HCT116 (cell line): ENCODE measurements around the gene MRTFB. TPM values are rescaled to one million over a fixed set of nuclear protein-coding genes. Genes with fewer than 3 reads are reported as not detected.

Experiments
- ATAC-seq: fragments of 200-7000 bp; cut with Tn5 transposase; 2 replicates; pipeline ENCODE4 v1.9.1; 2020; ENCODE audit warnings: mild to moderate bottlenecking, moderate library complexity
- BruUV-seq: library from RNA; stranded (reverse); fragments of 400-500 nt; replicated peaks from 2 replicates; lab custom pipeline; 2021; lab: Mats Ljungman, UMichigan
- CTCF ChIA-PET: fragments of 300-600 bp; sonication (Branson Sonifier 250); formaldehyde crosslinking; loops from one replicate; lab custom pipeline; 2021; ENCODE audit warnings: antibody characterized with exemption; lab: Charles Lee
- POLR2A ChIA-PET: fragments of 300-600, 350-600 bp; sonication (Branson Sonifier 250); formaldehyde crosslinking; loops from one replicate; lab custom pipeline; 2021; ENCODE audit warnings: antibody characterized with exemption; lab: Charles Lee
- RAD21 ChIA-PET, 2 experiments: fragments of 300-600 bp; sonication (Branson Sonifier 250); formaldehyde crosslinking; loops; one replicate each; lab custom pipeline; 2023; ENCODE audit warnings: low total read pairs in 2 of 2; ENCODE audit not compliant: uncharacterized antibody in 2 of 2, unreplicated experiment in 2 of 2, low non-redundant PET in 1 of 2; lab: Charles Lee
- DNase-seq: peaks from one replicate; pipeline ENCODE4 v3.0.0-alpha.2; 2010; ENCODE audit warnings: low read depth, low spot score
- H2AFZ ChIP-seq: fragments of 200-600 bp; shearing (Covaris generic), sonication (generic); 2 replicates; pipeline ENCODE4 v1.6.1; 2017; ENCODE audit warnings: low read depth, mixed run types, mixed read lengths, antibody characterized with exemption, low read length; ENCODE audit not compliant: poor library complexity, severe bottlenecking
- H3K27ac ChIP-seq: 2 replicates; pipeline ENCODE4 v1.5.1; 2012; ENCODE audit warnings: low read depth, low read length
- H3K27me3 ChIP-seq: fragments of 200-600 bp; sonication (generic); 2 replicates; pipeline ENCODE4 v1.6.1; 2016; ENCODE audit warnings: mixed run types, low read length, mixed read lengths; ENCODE audit not compliant: insufficient read depth
- H3K36me3 ChIP-seq, 2 experiments: fragments of 200-500 bp in 1 of 2; fragments of 200-600 bp in 1 of 2; sonication (Bioruptor generic) in 1 of 2; sonication (generic) in 1 of 2; 2 replicates each; pipeline versions ENCODE4 v1.5.1 to v1.6.1; 2014 to 2016; ENCODE audit warnings: low read length in 2 of 2, inconsistent platforms in 1 of 2, mixed read lengths in 1 of 2, mixed run types in 1 of 2; ENCODE audit not compliant: insufficient read depth in 2 of 2, control insufficient read depth in 1 of 2
- H3K4me1 ChIP-seq, 2 experiments: fragments of 200-600 bp in 1 of 2; sonication (generic) in 1 of 2; 2 replicates each; pipeline versions ENCODE4 v1.5.1 to v1.6.1; 2012 to 2017; ENCODE audit warnings: low read length in 2 of 2, inconsistent platforms in 1 of 2, mild to moderate bottlenecking in 1 of 2, mixed read lengths in 1 of 2, mixed run types in 1 of 2, moderate library complexity in 1 of 2; ENCODE audit not compliant: insufficient read depth in 2 of 2, control insufficient read depth in 1 of 2
- H3K4me2 ChIP-seq: fragments of 200-600 bp; sonication (generic); 2 replicates; pipeline ENCODE4 v1.6.1; 2017; ENCODE audit warnings: mixed run types, low read length, mixed read lengths
- H3K4me3 ChIP-seq, 2 experiments: fragments of 200-600 bp in 1 of 2; sonication (generic) in 1 of 2; replicated peaks in 1 of 2; 2 replicates each; pipeline ENCODE4 v1.5.1; 2011 to 2016; ENCODE audit warnings: low read length in 2 of 2, control low read depth in 1 of 2, low read depth in 1 of 2, mild to moderate bottlenecking in 1 of 2, mixed read lengths in 1 of 2, mixed run types in 1 of 2
- H3K79me2 ChIP-seq: fragments of 200-600 bp; sonication (generic); 2 replicates; pipeline ENCODE4 v1.6.1; 2017; ENCODE audit warnings: mild to moderate bottlenecking, mixed run types, low read length, moderate library complexity, mixed read lengths; ENCODE audit not compliant: insufficient read depth
- H3K9ac ChIP-seq: fragments of 200-600 bp; sonication (generic); 2 replicates; pipeline ENCODE4 v1.6.1; 2016; ENCODE audit warnings: low read length, mixed read lengths
- H3K9me2 ChIP-seq: fragments of 200-600 bp; sonication (generic), shearing (Covaris generic); 2 replicates; pipeline ENCODE4 v1.6.1; 2017; ENCODE audit warnings: mixed run types, mild to moderate bottlenecking, moderate library complexity; ENCODE audit not compliant: insufficient read depth
- H3K9me3 ChIP-seq, 2 experiments: fragments of 200-500 bp in 1 of 2; fragments of 200-600 bp in 1 of 2; sonication (Bioruptor generic) in 1 of 2; sonication (generic) in 1 of 2; 2 replicates each; pipeline ENCODE4 v1.6.1; 2014 to 2017; ENCODE audit warnings: low read length in 2 of 2, mixed read lengths in 2 of 2, inconsistent platforms in 1 of 2, low read depth in 1 of 2, mild to moderate bottlenecking in 1 of 2, mixed run types in 1 of 2, moderate library complexity in 1 of 2; ENCODE audit not compliant: control insufficient read depth in 1 of 2, insufficient read depth in 1 of 2
- H4K20me1 ChIP-seq: fragments of 200-600 bp; sonication (generic), shearing (Covaris generic); 2 replicates; pipeline ENCODE4 v1.6.1; 2017; ENCODE audit warnings: mixed run types, mild to moderate bottlenecking, moderate library complexity; ENCODE audit not compliant: insufficient read depth
- CBX3 ChIP-seq: IDR thresholded peaks from 2 replicates; pipeline ENCODE4 v1.6.1; 2012; ENCODE audit warnings: low read depth
- CTCF ChIP-seq, 3 experiments: fragments of 200-600 bp in 1 of 3; sonication (generic) in 1 of 3; IDR thresholded peaks in 2 of 3; conservative IDR thresholded peaks in 1 of 3; 2 replicates each; pipeline ENCODE4 v1.5.1; 2012 to 2017; ENCODE audit warnings: low read depth in 2 of 3, low read length in 2 of 3, antibody characterized with exemption in 1 of 3, borderline replicate concordance in 1 of 3, control low read depth in 1 of 3, mild to moderate bottlenecking in 1 of 3, mixed read lengths in 1 of 3, mixed run types in 1 of 3, moderate library complexity in 1 of 3; ENCODE audit not compliant: insufficient read depth in 1 of 3
- ELF1 ChIP-seq: IDR thresholded peaks from 2 replicates; pipeline ENCODE4 v1.6.1; 2012; ENCODE audit warnings: low read depth, borderline replicate concordance
- EZH2 ChIP-seq: fragments of 200-600 bp; sonication (generic); IDR thresholded peaks from 2 replicates; pipeline ENCODE4 v1.6.1; 2017; ENCODE audit warnings: antibody characterized with exemption, mixed run types
- EZH2phosphoT487 ChIP-seq: fragments of 200-600 bp; IDR thresholded peaks from 2 replicates; pipeline ENCODE4 v1.6.1; 2018; ENCODE audit warnings: antibody characterized with exemption, borderline replicate concordance
- FOSL1 ChIP-seq: IDR thresholded peaks from 2 replicates; pipeline ENCODE4 v1.6.1; 2012; ENCODE audit warnings: low read depth
- JUND ChIP-seq: IDR thresholded peaks from 2 replicates; pipeline ENCODE4 v1.6.1; 2012
- MAX ChIP-seq: IDR thresholded peaks from 2 replicates; pipeline ENCODE4 v1.6.1; 2012
- POLR2AphosphoS5 ChIP-seq: IDR thresholded peaks from 2 replicates; pipeline ENCODE4 v1.6.1; 2011; ENCODE audit warnings: mild to moderate bottlenecking, low read depth, low read length, moderate library complexity
- RAD21 ChIP-seq: IDR thresholded peaks from 2 replicates; pipeline ENCODE4 v1.6.1; 2012; ENCODE audit warnings: low read depth, mild to moderate bottlenecking
- SIN3A ChIP-seq: IDR thresholded peaks from 2 replicates; pipeline ENCODE4 v1.6.1; 2012; ENCODE audit warnings: low read depth
- SP1 ChIP-seq: IDR thresholded peaks from 2 replicates; pipeline ENCODE4 v1.6.1; 2012; ENCODE audit warnings: low read depth
- SRF ChIP-seq: IDR thresholded peaks from 2 replicates; pipeline ENCODE4 v1.6.1; 2012; ENCODE audit warnings: low read depth
- TCF7L2 ChIP-seq: IDR thresholded peaks from 2 replicates; pipeline ENCODE4 v1.7.0; 2011; ENCODE audit warnings: borderline replicate concordance, inconsistent platforms; ENCODE audit not compliant: insufficient read depth, insufficient read length; ENCODE audit errors: extremely low read depth
- YY1 ChIP-seq: IDR thresholded peaks from 2 replicates; pipeline ENCODE4 v1.6.1; 2011; ENCODE audit warnings: low read length, low read depth, moderate library complexity, mild to moderate bottlenecking; ENCODE audit not compliant: insufficient replicate concordance; ENCODE audit errors: extremely low read depth
- intact Hi-C: fragments of 100-400 bp; cut with micrococcal nuclease; formaldehyde crosslinking; loops from 2 replicates; pipeline ENCODE4 v1.10.0; 2022
- total RNA-seq: library from RNA; stranded (reverse); gene quantifications from one replicate; pipeline ENCODE4 v1.2.1, GENCODE V29; 2021; ENCODE audit not compliant: unreplicated experiment
- TF ChIP-seq, protein P1 (sequence below): IDR thresholded peaks from 2 replicates; pipeline ENCODE4 v1.6.1; 2011; ENCODE audit warnings: mild to moderate bottlenecking, low read length, moderate library complexity; ENCODE audit not compliant: insufficient replicate concordance; ENCODE audit errors: extremely low read depth

Gene MRTFB
- total RNA-seq, 1 experiment from 2014 or later = 39.0 TPM

GRCh38 chr16:14105760-14106375, 34.7 kb downstream of the MRTFB start:
- Histone ChIP-seq H3K4me3 (no peak overlapping the region), H3K4me1 (peaks cover 11 to 12% of the 10 kb centered on the region in 2 experiments), H3K27me3 (no peaks in the 10 kb centered on the region), H3K9me3 (no peaks in the 10 kb centered on the region), H3K36me3 (no peaks in the 10 kb centered on the region), H3K79me2 (peaks cover 80% of the 10 kb centered on the region), H2AFZ (no peak overlapping the region), H4K20me1 (no peaks in the 10 kb centered on the region), H3K9ac (no peak overlapping the region), H3K4me2 (no peak overlapping the region), H3K27ac (no peak overlapping the region), H3K9me2 (no peaks in the 10 kb centered on the region)
- CTCF ChIA-PET = interaction anchor here (1.0 kb wide), 1 partner anchor 186 kb away, joined by 3 read pairs; the partner anchor contains the start of gene ERCC4
- POLR2A ChIA-PET = no interaction called here
- ATAC-seq (no peak), DNase-seq (no peak)
- RAD21 ChIA-PET = no interaction called here
- BruUV-seq = no TSS peak
- TF ChIP-seq SRF (no peak), CTCF (IDR thresholded peaks at IDR 0.05 in 2 of 3, conservative IDR thresholded peaks at IDR 0.05 in 1 of 3; ENCODE audit: borderline replicate concordance in 1 of 3, insufficient read depth in 1 of 3, low read depth in 2 of 3, low read length in 2 of 3) (no peak)
- intact Hi-C loops = no loop called here

GRCh38 chr16:14106457-14106856, 35.3 kb downstream of the MRTFB start:
- H3K4me2 ChIP-seq = no peak overlapping the region
- H4K20me1 ChIP-seq = no peaks in the 10 kb centered on the region
- H3K9me2 ChIP-seq = no peaks in the 10 kb centered on the region
- BruUV-seq = no TSS peak
- DNase-seq (no peak), ATAC-seq (no peak)
- POLR2A ChIA-PET = no interaction called here
- H3K79me2 ChIP-seq = peaks cover 74% of the 10 kb centered on the region
- no peak overlapping the region for H3K9ac ChIP-seq
- intact Hi-C loops = no loop called here
- no peaks in the 10 kb centered on the region for H3K9me3 ChIP-seq
- no peak overlapping the region for H3K4me3 ChIP-seq
- no peak overlapping the region for H2AFZ ChIP-seq
- peaks cover 17% of the 10 kb centered on the region in 2 experiments for H3K4me1 ChIP-seq
- RAD21 ChIA-PET = no interaction called here
- CTCF ChIA-PET = interaction anchor here (1.0 kb wide), 1 partner anchor 187 kb away, joined by 3 read pairs; the partner anchor contains the start of gene ERCC4
- no peak overlapping the region for H3K27ac ChIP-seq
- no peaks in the 10 kb centered on the region for H3K27me3 ChIP-seq
- no peaks in the 10 kb centered on the region for H3K36me3 ChIP-seq
- TF ChIP-seq EZH2phosphoT487 = no peak
- no peak for TF ChIP-seq POLR2AphosphoS5
- no peak for TF ChIP-seq FOSL1
- no peak for TF ChIP-seq YY1
- no peak for TF ChIP-seq JUND
- TF ChIP-seq SP1 = no peak
- TF ChIP-seq RAD21 = no peak
- no peak for TF ChIP-seq SIN3A
- TF ChIP-seq TCF7L2 = no peak
- TF ChIP-seq MAX = no peak
- TF ChIP-seq EZH2 = no peak
- TF ChIP-seq CBX3 = no peak
- no peak for TF ChIP-seq ELF1
- TF ChIP-seq, protein P1, sequence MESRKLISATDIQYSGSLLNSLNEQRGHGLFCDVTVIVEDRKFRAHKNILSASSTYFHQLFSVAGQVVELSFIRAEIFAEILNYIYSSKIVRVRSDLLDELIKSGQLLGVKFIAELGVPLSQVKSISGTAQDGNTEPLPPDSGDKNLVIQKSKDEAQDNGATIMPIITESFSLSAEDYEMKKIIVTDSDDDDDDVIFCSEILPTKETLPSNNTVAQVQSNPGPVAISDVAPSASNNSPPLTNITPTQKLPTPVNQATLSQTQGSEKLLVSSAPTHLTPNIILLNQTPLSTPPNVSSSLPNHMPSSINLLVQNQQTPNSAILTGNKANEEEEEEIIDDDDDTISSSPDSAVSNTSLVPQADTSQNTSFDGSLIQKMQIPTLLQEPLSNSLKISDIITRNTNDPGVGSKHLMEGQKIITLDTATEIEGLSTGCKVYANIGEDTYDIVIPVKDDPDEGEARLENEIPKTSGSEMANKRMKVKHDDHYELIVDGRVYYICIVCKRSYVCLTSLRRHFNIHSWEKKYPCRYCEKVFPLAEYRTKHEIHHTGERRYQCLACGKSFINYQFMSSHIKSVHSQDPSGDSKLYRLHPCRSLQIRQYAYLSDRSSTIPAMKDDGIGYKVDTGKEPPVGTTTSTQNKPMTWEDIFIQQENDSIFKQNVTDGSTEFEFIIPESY = no peak
